GM12872 (cell line): ENCODE measurements around the gene XPO6.

Experiments used
- TF ChIP-seq, protein P1 (sequence below): IDR thresholded peaks from 3 replicates; pipeline ENCODE4 v1.5.1; 2011; ENCODE audit warnings: low read depth, mild to moderate bottlenecking, low read length, moderate library complexity; ENCODE audit not compliant: insufficient read depth

Gene XPO6

DNA sequence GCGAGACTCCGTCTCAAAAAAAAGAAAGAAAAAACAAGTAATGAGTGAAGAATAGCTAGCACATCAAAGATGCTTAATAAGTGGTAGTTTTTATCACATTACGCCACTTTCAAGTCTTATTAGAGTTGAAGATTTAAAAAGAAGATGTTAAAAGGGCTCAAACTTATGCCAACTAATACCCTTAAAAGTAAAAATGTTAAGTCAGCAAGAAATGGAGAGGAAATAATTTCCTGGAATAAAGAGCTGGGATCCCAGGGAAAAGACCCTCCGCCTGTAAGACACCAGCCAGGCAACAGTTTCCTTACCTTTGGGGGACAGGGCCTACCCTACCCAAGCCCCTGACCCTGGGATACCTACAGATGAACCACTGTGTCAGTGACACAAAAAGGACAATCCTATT is 3.6 kb downstream of the XPO6 start:
- TF ChIP-seq, protein P1, sequence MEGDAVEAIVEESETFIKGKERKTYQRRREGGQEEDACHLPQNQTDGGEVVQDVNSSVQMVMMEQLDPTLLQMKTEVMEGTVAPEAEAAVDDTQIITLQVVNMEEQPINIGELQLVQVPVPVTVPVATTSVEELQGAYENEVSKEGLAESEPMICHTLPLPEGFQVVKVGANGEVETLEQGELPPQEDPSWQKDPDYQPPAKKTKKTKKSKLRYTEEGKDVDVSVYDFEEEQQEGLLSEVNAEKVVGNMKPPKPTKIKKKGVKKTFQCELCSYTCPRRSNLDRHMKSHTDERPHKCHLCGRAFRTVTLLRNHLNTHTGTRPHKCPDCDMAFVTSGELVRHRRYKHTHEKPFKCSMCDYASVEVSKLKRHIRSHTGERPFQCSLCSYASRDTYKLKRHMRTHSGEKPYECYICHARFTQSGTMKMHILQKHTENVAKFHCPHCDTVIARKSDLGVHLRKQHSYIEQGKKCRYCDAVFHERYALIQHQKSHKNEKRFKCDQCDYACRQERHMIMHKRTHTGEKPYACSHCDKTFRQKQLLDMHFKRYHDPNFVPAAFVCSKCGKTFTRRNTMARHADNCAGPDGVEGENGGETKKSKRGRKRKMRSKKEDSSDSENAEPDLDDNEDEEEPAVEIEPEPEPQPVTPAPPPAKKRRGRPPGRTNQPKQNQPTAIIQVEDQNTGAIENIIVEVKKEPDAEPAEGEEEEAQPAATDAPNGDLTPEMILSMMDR: no peak

DNA sequence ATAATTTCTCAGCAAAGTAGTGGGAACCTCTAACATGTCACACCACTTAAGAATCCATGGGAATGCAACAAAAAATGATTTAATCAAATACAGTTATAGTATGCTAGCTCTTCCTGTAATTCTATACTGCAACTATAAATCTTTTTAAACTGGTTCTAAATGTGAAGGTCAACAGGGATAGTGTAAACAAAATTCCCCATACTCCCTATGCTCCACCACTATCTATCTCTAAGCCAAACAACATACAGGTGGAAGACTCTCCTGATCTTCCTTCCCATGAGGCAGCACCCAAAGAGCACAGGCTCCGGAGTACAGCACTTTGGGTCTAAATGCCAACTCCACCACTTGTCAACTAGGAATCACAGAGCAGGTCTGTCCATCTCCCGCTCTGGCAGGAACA is 4.4 kb downstream of the XPO6 start:
- TF ChIP-seq, protein P1: no peak

DNA sequence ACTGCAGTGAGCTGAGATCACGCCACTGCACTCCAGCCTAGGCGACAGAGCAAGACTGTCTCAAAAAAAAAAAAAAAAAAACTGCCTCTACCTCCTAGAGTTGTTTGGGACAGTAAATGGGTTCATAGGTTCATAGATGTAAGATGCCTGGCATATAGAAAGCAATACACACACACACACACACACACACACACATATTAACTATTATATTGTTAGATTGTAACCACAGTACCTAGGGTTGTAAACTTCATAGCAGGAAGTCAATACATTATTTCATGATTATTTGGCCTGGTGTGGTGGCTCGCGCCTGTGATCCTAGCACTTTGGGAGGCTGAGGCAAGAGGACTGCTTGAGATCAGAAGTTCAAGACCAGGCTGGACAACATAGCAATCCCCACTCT is 5.8 kb downstream of the XPO6 start:
- TF ChIP-seq, protein P1: no peak

DNA sequence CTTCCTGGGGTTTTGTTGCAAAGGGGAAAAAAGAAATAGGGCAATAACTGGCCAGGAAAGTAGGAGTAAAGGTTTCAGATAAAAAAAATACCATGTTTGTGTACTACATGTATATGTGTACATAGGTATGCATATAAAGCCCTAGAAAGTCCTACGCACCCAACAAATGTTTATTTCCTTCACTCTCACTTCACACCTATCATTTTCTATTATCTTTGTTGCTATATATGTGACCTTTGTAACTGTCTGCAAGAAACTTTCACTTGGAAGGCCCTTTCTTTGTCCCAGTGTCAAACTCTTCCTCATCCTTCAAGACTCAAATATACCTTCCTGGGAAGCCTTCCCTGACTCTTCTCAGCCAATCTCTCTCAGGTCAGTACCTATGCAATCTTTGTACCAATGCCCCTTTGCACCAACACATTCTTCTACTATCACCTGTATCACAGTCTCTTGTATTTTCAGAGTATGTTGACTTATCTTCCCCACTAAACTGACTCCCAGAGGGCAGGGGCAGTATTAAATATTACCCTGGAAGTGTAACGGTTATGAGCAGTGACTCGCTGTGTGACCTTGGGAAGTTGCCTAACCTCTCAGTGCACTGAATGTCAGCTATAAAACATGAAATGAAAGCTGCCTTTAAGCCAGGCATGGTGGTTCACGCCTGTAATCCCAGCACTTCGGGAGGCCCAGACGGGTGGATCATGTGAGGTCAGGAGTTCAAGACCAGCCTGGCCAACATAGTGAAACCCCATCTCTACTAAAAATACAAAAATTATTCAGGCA is 6.5 kb downstream of the XPO6 start:
- TF ChIP-seq, protein P1: no peak

DNA sequence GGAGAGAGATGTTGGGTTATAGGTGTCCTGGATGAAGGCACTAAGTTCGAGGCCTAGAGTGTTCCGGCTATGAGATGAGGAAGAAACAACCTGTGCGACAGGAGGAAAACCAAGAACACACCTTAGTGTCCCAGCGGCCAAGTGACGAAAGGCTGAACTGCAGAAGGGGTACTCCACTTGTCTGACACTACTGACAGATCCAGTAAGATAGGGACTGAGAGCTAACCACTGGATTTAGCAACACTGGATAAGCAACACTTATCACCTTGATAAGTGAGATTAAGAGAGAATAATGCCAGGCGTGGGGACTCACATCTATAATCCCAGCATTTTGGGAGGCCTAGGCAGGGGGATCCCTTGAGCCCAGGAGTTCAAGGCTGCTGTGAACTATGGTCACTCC is 7.1 kb downstream of the XPO6 start:
- TF ChIP-seq, protein P1: no peak

DNA sequence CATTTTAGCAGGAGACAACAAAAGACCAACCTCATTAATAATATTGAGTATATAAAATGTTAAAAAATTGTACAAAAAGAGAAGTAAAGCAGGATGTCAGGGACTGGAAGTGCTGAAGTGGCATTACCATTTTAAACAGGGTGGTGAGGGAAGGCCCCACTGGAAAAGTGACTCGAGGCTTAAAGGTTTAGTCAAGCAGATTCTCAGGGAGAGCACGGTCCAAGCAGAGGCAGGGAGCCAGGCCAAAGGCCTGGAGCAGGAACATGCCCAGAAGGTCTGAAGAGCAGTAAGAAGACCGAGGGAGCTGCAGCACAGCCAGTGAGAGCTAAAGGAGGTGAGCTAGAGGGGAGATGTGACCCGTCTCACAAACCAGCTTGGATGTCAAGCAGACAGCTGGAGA is 7.6 kb downstream of the XPO6 start:
- TF ChIP-seq, protein P1: no peak

DNA sequence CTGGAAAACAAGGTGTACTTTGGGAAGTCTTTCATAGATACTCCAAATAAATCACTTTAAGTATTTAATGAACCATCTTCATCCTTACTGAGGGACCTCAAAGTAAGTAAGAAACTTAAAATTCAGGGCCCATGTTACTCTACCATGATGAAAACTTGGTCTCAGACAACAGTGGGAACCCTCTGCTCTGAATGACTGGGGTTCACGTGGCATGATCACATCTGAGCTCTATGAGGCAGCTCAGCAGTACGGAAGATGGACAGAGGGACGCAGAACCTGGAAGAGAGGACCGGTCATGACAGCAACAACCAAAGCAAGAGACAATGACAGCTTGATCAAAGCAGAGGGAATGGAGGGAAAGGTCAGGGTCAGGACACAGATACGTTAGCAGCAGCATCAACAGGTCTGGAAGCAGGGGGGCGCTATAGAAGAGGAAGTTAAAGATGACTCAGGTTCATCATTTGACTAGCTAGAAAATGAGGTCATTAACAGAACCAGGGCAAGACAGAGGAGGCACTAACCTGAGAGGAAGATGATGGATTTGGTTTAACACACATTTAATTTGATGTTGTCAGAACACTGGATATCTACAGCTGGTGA is 9.5 kb downstream of the XPO6 start:
- TF ChIP-seq, protein P1: 0 out of 3 replicates have a peak, but pooled peaks have one; percentile 25
